Measurements from ENCODE around the gene TEX11. TPM values are rescaled to one million over a fixed set of nuclear protein-coding genes. Genes with fewer than 3 reads are reported as not detected.
A peak's percentile ranks its signal among the peaks of the same experiment; 100 is the strongest.
"Not testable (repeated sequence)": the region's sequence is repeated elsewhere in the genome, so short reads cannot be mapped to it uniquely, and the experiment has no call there.

TEX11 gene
- total and polyA plus RNA-seq, 9 of the 15 experiments (the other 6 are each of a cell fraction or from before 2014, with no cell fraction given): 0.27 to 1.1 (median 0.45) TPM

GRCh38 chrX:70605352-70605751, 303.2 kb downstream of the TEX11 start:
- Histone ChIP-seq H3K9ac (ENCODE audit: insufficient read depth in 1 of 2, low read depth in 2 of 2, low read length in 2 of 2) (no peak overlapping the region), H3K4me2 (ENCODE audit: insufficient read depth, low read length) (no peak overlapping the region), H3K27ac (ENCODE audit: extremely low read depth, low read depth, low read length) (no peak overlapping the region), H3K79me2 (ENCODE audit: control insufficient read depth, insufficient read depth, low read length) (no peaks in the 10 kb centered on the region), H3K9me1 (ENCODE audit: control insufficient read depth, insufficient read depth, low read length) (no peaks in the 10 kb centered on the region), H3K27me3 (ENCODE audit: control insufficient read depth in 2 of 2, insufficient read depth in 2 of 2, low read length in 2 of 2) (no peaks in the 10 kb centered on the region), H3K9me3 (replicated peaks; ENCODE audit: control insufficient read depth, insufficient read depth, low read depth, low read length) (no peaks in the 10 kb centered on the region), H3K4me3 (no peak overlapping the region), H3K36me3 (ENCODE audit: control insufficient read depth, insufficient read depth, low read length) (no peaks in the 10 kb centered on the region), H4K20me1 (replicated peaks; ENCODE audit: control insufficient read depth, insufficient read depth, low read length) (no peaks in the 10 kb centered on the region), H2AFZ (ENCODE audit: low read depth, low read length) (no peak overlapping the region), H3K4me1 (replicated peaks in 1 of 2; ENCODE audit: control insufficient read depth in 2 of 2, insufficient read depth in 2 of 2, low read length in 2 of 2) (no peaks in the 10 kb centered on the region)
- CTCF ChIA-PET (ENCODE audit: low intra/inter-chr PET ratio): no interaction called here
- in situ Hi-C loops (cut with MboI): no loop called here
- FAIRE-seq (no peak), DNase-seq (ENCODE audit: extremely low read depth in 1 of 4, low spot score in 3 of 4) (no peak), ATAC-seq (no peak)
- intact Hi-C loops (cut with micrococcal nuclease): no loop called here
- POLR2A ChIA-PET: interaction anchor here (1.5 kb wide), 1 partner anchor 13 kb away, joined by 3 read pairs; no protein-coding TSS in a partner anchor
- WGBS (ENCODE audit: insufficient coverage, low coverage, missing lambda C conversion rate): 0% methylated on average over 1 of the region's 1 CpG
- no TSS peak for BruUV-seq (replicated peaks)
- TF ChIP-seq TCF3 (CRISPR knock-in tag; IDR thresholded peaks at IDR 0.05): no peak

GRCh38 chrX:70592091-70592490, 316.4 kb downstream of the TEX11 start:
- no peaks in the 10 kb centered on the region for H4K20me1 ChIP-seq (replicated peaks; ENCODE audit: control insufficient read depth, insufficient read depth, low read length)
- no peaks in the 10 kb centered on the region for H3K9me1 ChIP-seq (ENCODE audit: control insufficient read depth, insufficient read depth, low read length)
- H3K4me1 ChIP-seq (replicated peaks in 1 of 2; ENCODE audit: control insufficient read depth in 2 of 2, insufficient read depth in 2 of 2, low read length in 2 of 2): no peaks in the 10 kb centered on the region
- DNase-seq (ENCODE audit: extremely low read depth in 1 of 4, low spot score in 3 of 4) (no peak), ATAC-seq (no peak), FAIRE-seq (no peak)
- H3K9me3 ChIP-seq (replicated peaks; ENCODE audit: control insufficient read depth, insufficient read depth, low read depth, low read length): no peaks in the 10 kb centered on the region
- no TSS peak for BruUV-seq (replicated peaks)
- H3K36me3 ChIP-seq (ENCODE audit: control insufficient read depth, insufficient read depth, low read length): no peaks in the 10 kb centered on the region
- intact Hi-C loops (cut with micrococcal nuclease): no loop called here
- H3K79me2 ChIP-seq (ENCODE audit: control insufficient read depth, insufficient read depth, low read length): no peaks in the 10 kb centered on the region
- in situ Hi-C loops (cut with MboI): no loop called here
- ChIA-PET CTCF (ENCODE audit: low intra/inter-chr PET ratio) (no interaction called here), POLR2A (interaction anchor here (1.2 kb wide), 1 partner anchor 14 kb away, joined by 3 read pairs; no protein-coding TSS in a partner anchor)
- no peak for TF ChIP-seq TCF7L2 (IDR thresholded peaks at IDR 0.05; ENCODE audit: low read depth, low read length)
- peak; percentile 32 for TF ChIP-seq MEIS2 (IDR thresholded peaks at IDR 0.05; ENCODE audit: partially characterized antibody)
- H3K4me2 ChIP-seq (ENCODE audit: insufficient read depth, low read length): no peak overlapping the region
- no peak overlapping the region for H3K9ac ChIP-seq (ENCODE audit: insufficient read depth in 1 of 2, low read depth in 2 of 2, low read length in 2 of 2)
- H3K4me3 ChIP-seq: no peak overlapping the region
- no peak overlapping the region for H3K27ac ChIP-seq (ENCODE audit: extremely low read depth, low read depth, low read length)
- no peak overlapping the region for H2AFZ ChIP-seq (ENCODE audit: low read depth, low read length)
- WGBS (ENCODE audit: insufficient coverage, low coverage, missing lambda C conversion rate): 17% methylated on average over 1 of the region's 1 CpG
- no peaks in the 10 kb centered on the region for H3K27me3 ChIP-seq (ENCODE audit: control insufficient read depth in 2 of 2, insufficient read depth in 2 of 2, low read length in 2 of 2)

- FAIRE-seq; intact Hi-C loops (cut with micrococcal nuclease); POLR2A ChIA-PET; H3K27me3 ChIP-seq (ENCODE audit: control insufficient read depth in 2 of 2, insufficient read depth in 2 of 2, low read length in 2 of 2); H3K9ac ChIP-seq (ENCODE audit: insufficient read depth in 1 of 2, low read depth in 2 of 2, low read length in 2 of 2); DNase-seq (ENCODE audit: extremely low read depth in 1 of 4, low spot score in 3 of 4); H3K9me1 ChIP-seq (ENCODE audit: control insufficient read depth, insufficient read depth, low read length); ATAC-seq; H3K4me1 ChIP-seq (replicated peaks in 1 of 2; ENCODE audit: control insufficient read depth in 2 of 2, insufficient read depth in 2 of 2, low read length in 2 of 2); H2AFZ ChIP-seq (ENCODE audit: low read depth, low read length); H3K9me3 ChIP-seq (replicated peaks; ENCODE audit: control insufficient read depth, insufficient read depth, low read depth, low read length); H4K20me1 ChIP-seq (replicated peaks; ENCODE audit: control insufficient read depth, insufficient read depth, low read length); H3K79me2 ChIP-seq (ENCODE audit: control insufficient read depth, insufficient read depth, low read length); CTCF ChIA-PET (ENCODE audit: low intra/inter-chr PET ratio); H3K4me3 ChIP-seq; in situ Hi-C loops (cut with MboI); H3K36me3 ChIP-seq (ENCODE audit: control insufficient read depth, insufficient read depth, low read length); H3K27ac ChIP-seq (ENCODE audit: extremely low read depth, low read depth, low read length); H3K4me2 ChIP-seq (ENCODE audit: insufficient read depth, low read length); BruUV-seq (replicated peaks): not testable (repeated sequence)
- WGBS (ENCODE audit: insufficient coverage, low coverage, missing lambda C conversion rate): 0% methylated on average over 1 of the region's 1 CpG
These were observed 321.4 kb downstream of the TEX11 start for GRCh38 chrX:70587158-70587557.

Measured in K562 (cell line).